Measurements from ENCODE around the gene TTBK1. TPM values are rescaled to one million over a fixed set of nuclear protein-coding genes. Genes with fewer than 3 reads are reported as not detected.

Gene TTBK1
- total and polyA plus RNA-seq, 10 of the 15 experiments (the other 5 are each of a cell fraction or from before 2014, with no cell fraction given): 0.05 to 0.27 TPM; not detected in 8

DNA sequence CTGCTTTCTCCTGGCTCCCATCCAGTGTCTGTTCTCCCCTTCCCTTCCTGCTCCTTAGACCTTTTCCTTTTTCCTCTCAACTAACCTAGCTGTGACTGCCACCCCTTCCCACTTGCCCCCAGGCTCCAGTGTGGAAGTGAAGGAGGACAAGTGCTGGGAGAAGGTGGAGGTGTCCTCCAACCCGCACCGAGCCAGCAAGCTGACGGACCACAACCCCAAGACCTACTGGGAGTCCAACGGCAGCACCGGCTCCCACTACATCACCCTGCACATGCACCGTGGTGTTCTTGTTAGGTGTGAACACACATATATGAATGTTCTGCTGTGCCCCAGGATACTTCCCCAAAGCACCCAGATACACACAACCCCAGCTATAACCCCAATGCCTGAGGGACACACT is 42.7 kb upstream of the TTBK1 start (continued):
- TF ChIP-seq ZNF687 (IDR thresholded peaks at IDR 0.05): no peak
- TF ChIP-seq SMAD1 (IDR thresholded peaks at IDR 0.05; ENCODE audit: low read depth, partially characterized antibody): no peak
- no peak for TF ChIP-seq STAT1 (conservative IDR thresholded peaks at IDR 0.05)
- TF ChIP-seq NFIC (IDR thresholded peaks at IDR 0.05; ENCODE audit: low read depth, low read length): no peak
- no peak for TF ChIP-seq CBFB (IDR thresholded peaks at IDR 0.05; ENCODE audit: low read depth)
- TF ChIP-seq NR2C2 (IDR thresholded peaks at IDR 0.05; ENCODE audit: borderline replicate concordance, control insufficient read depth, insufficient read length, low read depth): no peak
- TF ChIP-seq E2F4 (IDR thresholded peaks at IDR 0.05; ENCODE audit: low read depth, low read length): no peak
- no peak for TF ChIP-seq YBX1 (IDR thresholded peaks at IDR 0.05)
- no peak for TF ChIP-seq DPF2 (IDR thresholded peaks at IDR 0.05)
- TF ChIP-seq, protein P1, sequence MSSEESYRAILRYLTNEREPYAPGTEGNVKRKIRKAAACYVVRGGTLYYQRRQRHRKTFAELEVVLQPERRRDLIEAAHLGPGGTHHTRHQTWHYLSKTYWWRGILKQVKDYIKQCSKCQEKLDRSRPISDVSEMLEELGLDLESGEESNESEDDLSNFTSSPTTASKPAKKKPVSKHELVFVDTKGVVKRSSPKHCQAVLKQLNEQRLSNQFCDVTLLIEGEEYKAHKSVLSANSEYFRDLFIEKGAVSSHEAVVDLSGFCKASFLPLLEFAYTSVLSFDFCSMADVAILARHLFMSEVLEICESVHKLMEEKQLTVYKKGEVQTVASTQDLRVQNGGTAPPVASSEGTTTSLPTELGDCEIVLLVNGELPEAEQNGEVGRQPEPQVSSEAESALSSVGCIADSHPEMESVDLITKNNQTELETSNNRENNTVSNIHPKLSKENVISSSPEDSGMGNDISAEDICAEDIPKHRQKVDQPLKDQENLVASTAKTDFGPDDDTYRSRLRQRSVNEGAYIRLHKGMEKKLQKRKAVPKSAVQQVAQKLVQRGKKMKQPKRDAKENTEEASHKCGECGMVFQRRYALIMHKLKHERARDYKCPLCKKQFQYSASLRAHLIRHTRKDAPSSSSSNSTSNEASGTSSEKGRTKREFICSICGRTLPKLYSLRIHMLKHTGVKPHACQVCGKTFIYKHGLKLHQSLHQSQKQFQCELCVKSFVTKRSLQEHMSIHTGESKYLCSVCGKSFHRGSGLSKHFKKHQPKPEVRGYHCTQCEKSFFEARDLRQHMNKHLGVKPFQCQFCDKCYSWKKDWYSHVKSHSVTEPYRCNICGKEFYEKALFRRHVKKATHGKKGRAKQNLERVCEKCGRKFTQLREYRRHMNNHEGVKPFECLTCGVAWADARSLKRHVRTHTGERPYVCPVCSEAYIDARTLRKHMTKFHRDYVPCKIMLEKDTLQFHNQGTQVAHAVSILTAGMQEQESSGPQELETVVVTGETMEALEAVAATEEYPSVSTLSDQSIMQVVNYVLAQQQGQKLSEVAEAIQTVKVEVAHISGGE (CRISPR knock-in tag; IDR thresholded peaks at IDR 0.05): no peak
- no peak for TF ChIP-seq JUNB (IDR thresholded peaks at IDR 0.05)

Data from GM12878 (cell line).